Esophagus squamous epithelium (tissue), 5 donors: Measurements from ENCODE around the gene CUEDC2. TPM values are rescaled to one million over a fixed set of nuclear protein-coding genes. Genes with fewer than 3 reads are reported as not detected.

Experiments used
- DNase-seq: peaks from one replicate; lab custom pipeline; 2025; lab: John Stamatoyannopoulos, UW
- H3K27ac ChIP-seq, 4 donors: fragments of 200-600 bp; sonication (generic); one replicate each; pipeline ENCODE4 v1.5.1; 2016 to 2019; ENCODE audit warnings: mild to moderate bottlenecking in 1 of 4
- H3K27me3 ChIP-seq, 4 donors: fragments of 200-600 bp; sonication (generic); 1 replicate in 3 of 4; 2 replicates in 1 of 4; pipeline versions ENCODE4 v1.5.1 to v1.6.0; 2017 to 2021; ENCODE audit warnings: antibody characterized with exemption in 1 of 4
- H3K36me3 ChIP-seq, 3 donors: fragments of 200-600 bp; sonication (generic); one replicate each; pipeline ENCODE4 v1.5.1; 2016 to 2019
- H3K4me1 ChIP-seq, 3 donors: fragments of 200-600 bp; sonication (generic); one replicate each; pipeline ENCODE4 v1.5.1; 2017 to 2019
- H3K4me3 ChIP-seq, 4 donors: fragments of 200-600 bp; sonication (generic); 1 replicate in 3 of 4; 2 replicates in 1 of 4; pipeline ENCODE4 v1.5.1; 2016 to 2019; ENCODE audit warnings: mild to moderate bottlenecking in 2 of 4, moderate library complexity in 1 of 4
- H3K9me3 ChIP-seq, 3 donors: fragments of 200-600 bp; sonication (generic); one replicate each; pipeline ENCODE4 v1.5.1; 2016 to 2019
- POLR2A ChIP-seq, 4 donors: fragments of 450-650 bp; IDR thresholded peaks; one replicate each; pipeline ENCODE4 v1.6.1; 2017; ENCODE audit warnings: antibody characterized with exemption in 4 of 4, mild to moderate bottlenecking in 4 of 4, moderate library complexity in 3 of 4
- WGBS, 2 donors: methylation state at CpG; one replicate each; pipeline ENCODE4 v1.1.5; 2018; 5-methylcytosine and 5-hydroxymethylcytosine counted together
- intact Hi-C: fragments of 100-400 bp; cut with DNase I; formaldehyde crosslinking; loops from one replicate; pipeline ENCODE4 v1.15.0; 2022
- total RNA-seq, 4 donors: library from RNA; depleted of rRNA; stranded (reverse); fragments of >200 nt; gene quantifications; one replicate each; pipeline ENCODE4 v1.1.0, GENCODE V29; 2016
- TF ChIP-seq, protein P1 (sequence below), 6 experiments: fragments of 450-650 bp in 4 of 6; fragments of 200-600 bp in 2 of 6; sonication (generic) in 2 of 6; IDR thresholded peaks; one replicate each; pipeline ENCODE4 v1.5.1; 2016 to 2019; ENCODE audit warnings: antibody characterized with exemption in 6 of 6, mild to moderate bottlenecking in 4 of 6, moderate library complexity in 4 of 6
- donor health status: DM: yes; HTN: yes; CAD: no.

CUEDC2 gene
- total RNA-seq, 4 donors from 2014 or later, result 16.6 to 37.6 (median 27.0) TPM

DNA sequence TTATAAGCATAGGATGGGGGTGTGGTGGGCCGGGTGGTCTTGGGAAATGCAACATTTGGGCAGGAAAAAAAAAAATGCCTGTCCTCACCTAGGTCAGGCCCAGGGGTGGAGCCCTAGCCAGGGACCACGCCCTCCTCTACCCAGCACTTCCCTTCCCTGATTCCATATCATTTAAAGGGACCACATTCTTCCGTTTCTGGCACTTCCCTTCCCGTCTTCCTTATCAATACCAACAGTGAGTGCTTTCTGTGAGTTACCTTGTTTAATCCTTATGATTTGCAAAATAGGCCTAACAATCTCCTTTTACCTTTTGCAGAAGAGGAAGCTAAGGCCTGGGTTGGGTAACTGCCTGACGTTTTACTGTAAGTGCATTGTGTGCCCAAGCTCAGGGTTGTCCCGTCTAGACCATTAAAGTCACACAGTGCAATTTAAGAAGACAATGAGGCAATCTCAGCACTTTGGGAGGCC is 35.6 kb upstream of the CUEDC2 start:
- no peaks in the 10 kb centered on the region for H3K27me3 ChIP-seq
- peaks cover 0 to 21% (median 3%) of the 10 kb centered on the region in 3 donors for H3K4me1 ChIP-seq
- H3K9me3 ChIP-seq, result no peaks in the 10 kb centered on the region
- H3K36me3 ChIP-seq, result no peaks in the 10 kb centered on the region
- intact Hi-C loops, result no loop called here
- WGBS, 2 donors, result 23 to 59% methylated on average over 5 to 6 of the region's 6 CpGs
- H3K27ac ChIP-seq, result no peak overlapping the region
- TF ChIP-seq, protein P1, sequence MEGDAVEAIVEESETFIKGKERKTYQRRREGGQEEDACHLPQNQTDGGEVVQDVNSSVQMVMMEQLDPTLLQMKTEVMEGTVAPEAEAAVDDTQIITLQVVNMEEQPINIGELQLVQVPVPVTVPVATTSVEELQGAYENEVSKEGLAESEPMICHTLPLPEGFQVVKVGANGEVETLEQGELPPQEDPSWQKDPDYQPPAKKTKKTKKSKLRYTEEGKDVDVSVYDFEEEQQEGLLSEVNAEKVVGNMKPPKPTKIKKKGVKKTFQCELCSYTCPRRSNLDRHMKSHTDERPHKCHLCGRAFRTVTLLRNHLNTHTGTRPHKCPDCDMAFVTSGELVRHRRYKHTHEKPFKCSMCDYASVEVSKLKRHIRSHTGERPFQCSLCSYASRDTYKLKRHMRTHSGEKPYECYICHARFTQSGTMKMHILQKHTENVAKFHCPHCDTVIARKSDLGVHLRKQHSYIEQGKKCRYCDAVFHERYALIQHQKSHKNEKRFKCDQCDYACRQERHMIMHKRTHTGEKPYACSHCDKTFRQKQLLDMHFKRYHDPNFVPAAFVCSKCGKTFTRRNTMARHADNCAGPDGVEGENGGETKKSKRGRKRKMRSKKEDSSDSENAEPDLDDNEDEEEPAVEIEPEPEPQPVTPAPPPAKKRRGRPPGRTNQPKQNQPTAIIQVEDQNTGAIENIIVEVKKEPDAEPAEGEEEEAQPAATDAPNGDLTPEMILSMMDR (IDR thresholded peaks at IDR 0.05), result no peak
- no peak for TF ChIP-seq POLR2A (IDR thresholded peaks at IDR 0.05)
- no peak overlapping the region for H3K4me3 ChIP-seq
- no peak for DNase-seq

DNA sequence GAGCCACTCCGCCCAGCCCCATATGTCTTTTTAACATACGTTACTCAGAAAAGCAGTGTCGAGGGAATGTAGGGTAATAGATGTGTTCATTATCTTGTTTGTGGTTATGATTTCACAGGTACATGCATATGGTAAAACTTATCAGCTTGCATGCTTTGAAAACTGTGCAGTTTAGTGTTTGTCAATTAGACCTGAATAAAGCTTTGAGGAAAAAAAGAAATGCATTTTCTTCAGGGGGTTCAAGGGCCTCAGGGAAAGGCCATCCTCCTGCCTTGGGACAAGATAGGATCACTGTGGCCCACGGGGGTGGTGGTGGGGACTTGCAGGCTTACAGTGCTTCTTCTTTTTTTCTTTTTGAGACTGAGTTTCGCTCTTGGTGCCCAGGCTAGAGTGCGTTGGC is 34.9 kb upstream of the CUEDC2 start:
- Histone ChIP-seq H3K36me3 (no peaks in the 10 kb centered on the region), H3K27me3 (no peaks in the 10 kb centered on the region), H3K27ac (no peak overlapping the region), H3K9me3 (no peaks in the 10 kb centered on the region), H3K4me1 (peaks cover 0 to 28% (median 7%) of the 10 kb centered on the region in 3 donors), H3K4me3 (no peak overlapping the region)
- no peak for DNase-seq
- 84 to 88% methylated on average over 6 of the region's 6 CpGs for WGBS, 2 donors
- intact Hi-C loops, result no loop called here
- TF ChIP-seq POLR2A (IDR thresholded peaks at IDR 0.05), result no peak
- TF ChIP-seq, protein P1 (IDR thresholded peaks at IDR 0.05), result no peak

DNA sequence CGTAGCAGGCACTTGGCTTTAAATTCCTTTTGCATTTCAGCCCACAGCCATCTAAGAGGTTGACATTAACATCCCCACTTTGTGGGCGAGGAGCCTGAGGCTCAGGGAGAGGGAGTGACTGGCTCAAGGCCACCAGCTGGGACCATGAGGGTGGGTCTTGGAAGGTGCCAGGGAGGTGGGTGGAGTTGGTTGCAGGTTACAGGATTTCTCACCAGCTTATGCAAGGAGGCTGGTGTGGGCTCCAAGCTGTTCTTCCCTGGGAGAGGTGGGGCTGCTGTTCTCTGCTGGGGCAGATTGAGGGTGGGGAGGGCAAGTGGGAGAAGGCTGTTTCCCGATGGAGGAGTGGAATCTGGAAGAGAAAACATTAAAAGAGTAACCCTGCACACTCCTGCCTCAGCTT is 33.1 kb upstream of the CUEDC2 start:
- H3K36me3 ChIP-seq, result no peaks in the 10 kb centered on the region
- no peak for TF ChIP-seq POLR2A (IDR thresholded peaks at IDR 0.05)
- no peak overlapping the region for H3K4me3 ChIP-seq
- H3K9me3 ChIP-seq, result no peaks in the 10 kb centered on the region
- H3K4me1 ChIP-seq, result peaks cover 3 to 45% (median 18%) of the 10 kb centered on the region in 3 donors
- intact Hi-C loops, result no loop called here
- no peak overlapping the region for H3K27ac ChIP-seq
- 35 to 50% methylated on average over 2 of the region's 3 CpGs for WGBS, 2 donors
- no peak for DNase-seq
- H3K27me3 ChIP-seq, result no peaks in the 10 kb centered on the region

DNA sequence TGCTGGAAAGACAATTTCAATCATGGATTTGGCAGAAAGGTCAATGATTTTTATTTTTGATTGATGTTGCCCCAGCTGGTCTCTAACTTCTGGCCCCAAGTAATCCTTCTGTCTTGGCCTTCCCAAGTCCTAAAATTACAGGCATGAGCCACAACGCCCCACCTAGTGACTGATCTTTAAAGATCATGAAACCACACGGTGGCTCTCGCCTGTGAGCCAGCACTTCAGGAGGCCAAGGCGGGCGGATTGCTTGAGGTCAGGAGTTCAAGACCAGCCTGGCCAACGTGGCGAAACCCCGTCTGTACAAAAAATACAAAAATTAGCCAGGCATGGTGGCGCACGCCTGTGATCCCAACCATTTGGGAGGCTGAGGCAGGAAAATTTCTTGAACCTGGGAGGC is 31.6 kb upstream of the CUEDC2 start:
- H3K36me3 ChIP-seq, result no peaks in the 10 kb centered on the region
- peaks cover 3 to 45% (median 18%) of the 10 kb centered on the region in 3 donors for H3K4me1 ChIP-seq
- H3K4me3 ChIP-seq, result no peak overlapping the region
- intact Hi-C loops, result no loop called here
- 77 to 87% methylated on average over 7 to 10 of the region's 10 CpGs for WGBS, 2 donors
- H3K27ac ChIP-seq, result peak overlapping the region in 1 of 4 donors; percentile 26
- DNase-seq, result no peak
- no peaks in the 10 kb centered on the region for H3K27me3 ChIP-seq
- no peaks in the 10 kb centered on the region for H3K9me3 ChIP-seq
- TF ChIP-seq, protein P1 (IDR thresholded peaks at IDR 0.05), result no peak
- TF ChIP-seq POLR2A (IDR thresholded peaks at IDR 0.05), result no peak

DNA sequence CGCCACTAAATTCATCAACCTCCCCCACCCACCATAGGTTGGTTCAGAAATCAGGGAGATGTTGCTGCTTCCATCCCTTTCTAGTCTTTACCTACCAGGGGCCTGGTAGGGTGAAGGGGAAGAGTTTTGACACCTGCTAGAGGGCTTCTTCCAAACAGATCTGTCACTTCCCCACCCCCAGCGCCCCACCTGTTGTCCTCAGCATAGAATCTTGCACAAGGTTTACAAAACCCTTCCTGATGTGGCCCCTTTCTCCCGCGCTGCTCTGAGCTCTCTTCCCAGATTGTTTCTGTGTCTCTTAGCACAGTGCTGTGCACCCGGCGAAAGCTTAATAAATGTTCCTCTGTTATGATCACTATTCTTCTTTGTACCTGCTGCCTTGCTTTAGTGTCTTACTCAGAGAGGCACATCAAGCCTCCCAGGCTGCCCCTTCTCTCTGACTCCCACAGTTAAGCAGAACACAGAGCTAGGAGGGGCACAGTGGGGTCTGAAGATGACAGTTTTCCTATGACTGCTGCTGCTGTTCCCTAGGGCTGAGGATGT is 30.2 kb upstream of the CUEDC2 start:
- Histone ChIP-seq H3K36me3 (no peaks in the 10 kb centered on the region), H3K4me1 (peaks cover 3 to 35% (median 18%) of the 10 kb centered on the region in 3 donors), H3K9me3 (no peaks in the 10 kb centered on the region), H3K4me3 (peak overlapping the region in 3 of 4 donors; percentile 15 to 44 (median 33)), H3K27ac (peak overlapping the region in 2 of 4 donors; percentile 26 to 53), H3K27me3 (no peaks in the 10 kb centered on the region)
- TF ChIP-seq, protein P1 (IDR thresholded peaks at IDR 0.05), result no peak
- TF ChIP-seq POLR2A (IDR thresholded peaks at IDR 0.05), result no peak
- intact Hi-C loops, result no loop called here
- 64 to 87% methylated on average over 6 of the region's 6 CpGs for WGBS, 2 donors
- no peak for DNase-seq
